Left lung (tissue), 14 donors: ENCODE data around the gene ZC3H18. TPM values are rescaled to one million over a fixed set of nuclear protein-coding genes. Genes with fewer than 3 reads are reported as not detected.
A peak's percentile ranks its signal among the peaks of the same experiment; 100 is the strongest.

Experiments used
- ATAC-seq: fragments of 200-7000 bp; cut with Tn5 transposase; one replicate; pipeline ENCODE4 v1.9.1; 2020; ENCODE audit warnings: moderate library complexity
- DNase-seq, 4 donors: peaks; one replicate each; pipeline ENCODE4 v3.0.0-alpha.2; 2013 to 2020
- H3K27ac ChIP-seq, 2 donors: fragments of 200-600 bp; sonication (generic) in 1 of 2; one replicate each; pipeline versions ENCODE4 v1.5.0 to v1.8.0; 2020 to 2021
- H3K27me3 ChIP-seq, 2 donors: fragments of 200-600 bp; sonication (generic) in 1 of 2; one replicate each; pipeline versions ENCODE4 v1.5.0 to v1.8.0; 2020 to 2021
- H3K36me3 ChIP-seq, 2 donors: fragments of 200-600 bp; sonication (generic) in 1 of 2; one replicate each; pipeline versions ENCODE4 v1.5.0 to v1.8.0; 2020 to 2021
- H3K4me1 ChIP-seq, 2 donors: fragments of 200-600 bp; one replicate each; pipeline ENCODE4 v1.8.0; 2021
- H3K4me3 ChIP-seq, 2 donors: fragments of 200-600 bp; sonication (generic) in 1 of 2; one replicate each; pipeline versions ENCODE4 v1.5.0 to v1.8.0; 2020 to 2021; ENCODE audit warnings: mild to moderate bottlenecking in 1 of 2
- H3K9me3 ChIP-seq, 2 donors: fragments of 200-600 bp; sonication (generic) in 1 of 2; one replicate each; pipeline versions ENCODE4 v1.5.0 to v1.8.0; 2020 to 2021
- intact Hi-C, 2 donors: fragments of 100-400 bp; cut with DNase I; formaldehyde crosslinking; loops; one replicate each; pipeline versions ENCODE4 v1.11.2 to v1.14.2; 2022
- long read RNA-seq, 12 donors: library from polyadenylated mRNA in 2 of 12; unstranded in 2 of 12; transcript quantifications; one replicate each; pipeline ENCODE4 v2.0.0 and lab custom pipeline, GENCODE V29; 2019 to 2026
- polyA plus RNA-seq, 6 donors: library from polyadenylated mRNA; unstranded; fragments of 120-200 nt; gene quantifications; one replicate each; pipeline ENCODE4 v1.2.1, GENCODE V29; 2013; ENCODE audit not compliant: insufficient read length in 6 of 6
- total RNA-seq, 2 donors: library from RNA; stranded (reverse); fragmentation: NEBNext Ultra II Directional; extraction: Animal tissue kit (Norgen Biotek cat#: 25700); gene quantifications; one replicate each; pipeline ENCODE4 v1.2.1, GENCODE V29; 2021
- TF ChIP-seq, protein P1 (sequence below), 2 donors: fragments of 200-600 bp; sonication (generic) in 1 of 2; IDR thresholded peaks; one replicate each; pipeline versions ENCODE4 v1.5.0 to v1.8.0; 2021; ENCODE audit warnings: antibody characterized with exemption in 2 of 2
- donor health status: DM: no; HTN: yes; CAD: no.
- donor health status: DM: no; HTN: no; CAD: no.

ZC3H18 gene
- total RNA-seq (10 to 100 TPM; 37.1 to 48.2 TPM), polyA plus RNA-seq (10 to 100 TPM; 33.8 to 53.1 (median 38.5) TPM)
- long read RNA-seq, donor 1, partial matches to known transcripts: 15 of 22 reads
- long read RNA-seq, donor 1, other reads (novel, unspliced or antisense): 0 of 22 reads
- long read RNA-seq, donor 2, partial matches to known transcripts: 102 of 384 reads
- long read RNA-seq, donor 2, other reads (novel, unspliced or antisense): 277 of 384 reads
- long read RNA-seq, donor 3, partial matches to known transcripts: 0 of 3 reads
- long read RNA-seq, donor 3, other reads (novel, unspliced or antisense): 0 of 3 reads
- long read RNA-seq, donor 4, partial matches to known transcripts: 5 of 7 reads
- long read RNA-seq, donor 4, other reads (novel, unspliced or antisense): 1 of 7 reads
- long read RNA-seq, donor 5, partial matches to known transcripts: 5 of 9 reads
- long read RNA-seq, donor 5, other reads (novel, unspliced or antisense): 0 of 9 reads
- long read RNA-seq, donor 6, partial matches to known transcripts: 5 of 5 reads
- long read RNA-seq, donor 6, other reads (novel, unspliced or antisense): 0 of 5 reads
- long read RNA-seq, donor 7, partial matches to known transcripts: 0 of 2 reads
- long read RNA-seq, donor 7, other reads (novel, unspliced or antisense): 0 of 2 reads
- long read RNA-seq, donor 8, partial matches to known transcripts: 0 of 4 reads
- long read RNA-seq, donor 8, other reads (novel, unspliced or antisense): 0 of 4 reads
- long read RNA-seq, donor 9: 0 reads
- long read RNA-seq, donor 10, partial matches to known transcripts: 6 of 7 reads
- long read RNA-seq, donor 10, other reads (novel, unspliced or antisense): 1 of 7 reads
- long read RNA-seq, donor 11: 0 reads
- long read RNA-seq, donor 12, partial matches to known transcripts: 0 of 5 reads
- long read RNA-seq, donor 12, other reads (novel, unspliced or antisense): 0 of 5 reads

DNA sequence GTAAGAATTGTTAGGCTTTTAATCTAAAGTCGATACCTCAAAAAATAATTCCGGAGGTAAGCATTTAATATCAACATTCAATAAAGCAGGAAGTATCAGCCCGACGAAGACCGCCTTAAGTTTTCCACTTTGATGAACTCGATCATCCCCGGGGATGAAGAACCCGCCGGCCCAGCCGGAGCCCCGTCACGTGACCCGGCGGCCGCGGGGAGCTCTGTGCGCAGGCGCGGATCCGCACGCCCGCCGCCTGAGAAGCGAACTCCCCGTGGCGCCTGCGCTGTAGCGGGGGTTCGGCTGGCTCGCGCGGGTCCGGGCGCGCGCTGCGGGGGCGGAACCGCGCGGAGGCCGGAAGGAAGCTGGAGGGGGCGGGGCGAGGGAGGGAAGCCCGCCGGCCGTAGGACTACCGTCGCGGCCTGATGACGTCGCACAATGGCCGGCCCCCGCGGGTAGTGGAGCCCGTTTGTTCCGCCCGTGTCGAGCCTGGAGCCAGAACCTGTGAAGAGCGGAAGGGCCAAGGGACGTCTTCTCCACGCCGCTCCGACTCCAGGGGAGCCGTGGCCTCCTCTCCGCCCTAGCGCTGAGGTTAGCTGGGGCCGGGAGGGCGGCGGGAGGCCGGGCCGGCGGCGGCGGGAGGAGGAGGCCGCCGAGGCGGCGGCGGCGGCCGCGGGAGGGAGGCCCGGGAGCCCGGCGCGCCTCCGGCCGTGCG is at the start of gene ZC3H18:
Gene ZC3H18, plus strand, starts transcription at position 419 of the 706 bp plus-strand sequence. CDS start 6,721 bp downstream, outside the sequence.
- ATAC-seq: peak; percentile 98
- peaks cover 0 to 17% of the 10 kb centered on the region in 2 donors for H3K36me3 ChIP-seq
- intact Hi-C loops: no loop called here
- peaks cover 18 to 27% of the 10 kb centered on the region in 2 donors for H3K4me1 ChIP-seq
- H3K27me3 ChIP-seq: no peaks in the 10 kb centered on the region
- H3K4me3 ChIP-seq: peak within 1 kb of the TSS; percentile 72 to 87
- TF ChIP-seq, protein P1, sequence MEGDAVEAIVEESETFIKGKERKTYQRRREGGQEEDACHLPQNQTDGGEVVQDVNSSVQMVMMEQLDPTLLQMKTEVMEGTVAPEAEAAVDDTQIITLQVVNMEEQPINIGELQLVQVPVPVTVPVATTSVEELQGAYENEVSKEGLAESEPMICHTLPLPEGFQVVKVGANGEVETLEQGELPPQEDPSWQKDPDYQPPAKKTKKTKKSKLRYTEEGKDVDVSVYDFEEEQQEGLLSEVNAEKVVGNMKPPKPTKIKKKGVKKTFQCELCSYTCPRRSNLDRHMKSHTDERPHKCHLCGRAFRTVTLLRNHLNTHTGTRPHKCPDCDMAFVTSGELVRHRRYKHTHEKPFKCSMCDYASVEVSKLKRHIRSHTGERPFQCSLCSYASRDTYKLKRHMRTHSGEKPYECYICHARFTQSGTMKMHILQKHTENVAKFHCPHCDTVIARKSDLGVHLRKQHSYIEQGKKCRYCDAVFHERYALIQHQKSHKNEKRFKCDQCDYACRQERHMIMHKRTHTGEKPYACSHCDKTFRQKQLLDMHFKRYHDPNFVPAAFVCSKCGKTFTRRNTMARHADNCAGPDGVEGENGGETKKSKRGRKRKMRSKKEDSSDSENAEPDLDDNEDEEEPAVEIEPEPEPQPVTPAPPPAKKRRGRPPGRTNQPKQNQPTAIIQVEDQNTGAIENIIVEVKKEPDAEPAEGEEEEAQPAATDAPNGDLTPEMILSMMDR (IDR thresholded peaks at IDR 0.05): no peak
- H3K27ac ChIP-seq: peak within 1 kb of the TSS; percentile 48 to 87
- H3K9me3 ChIP-seq: no peaks in the 10 kb centered on the region
- DNase-seq: peak; percentile 96 to 99 (median 98)

DNA sequence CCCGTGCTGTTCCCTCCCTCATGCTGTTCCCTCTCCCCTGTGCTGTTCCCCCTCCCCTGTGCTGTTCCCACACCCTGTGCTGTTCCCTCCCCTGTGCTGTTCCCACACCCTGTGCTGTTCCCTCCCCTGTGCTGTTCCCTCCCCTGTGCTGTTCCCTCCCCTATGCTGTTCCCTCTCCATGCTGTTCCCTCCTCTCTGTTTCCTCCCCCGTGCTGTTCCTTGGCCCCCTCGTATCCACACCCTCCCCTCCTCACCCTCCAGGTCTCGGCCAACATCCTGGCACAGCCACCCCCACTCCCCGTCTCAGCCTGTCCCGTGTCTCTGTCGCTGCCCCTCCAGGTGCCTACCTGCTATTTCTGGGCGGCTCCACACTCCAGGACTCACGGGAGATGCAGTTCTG is 48.5 kb upstream of the ZC3H18 start:
- Histone ChIP-seq H3K27me3 (peaks cover 7 to 42% of the 10 kb centered on the region in 2 donors), H3K27ac (no peak overlapping the region), H3K4me1 (no peaks in the 10 kb centered on the region), H3K36me3 (no peaks in the 10 kb centered on the region), H3K4me3 (no peak overlapping the region), H3K9me3 (no peaks in the 10 kb centered on the region)
- DNase-seq: no peak
- TF ChIP-seq, protein P1 (IDR thresholded peaks at IDR 0.05): no peak
- intact Hi-C loops: no loop called here
- no peak for ATAC-seq

DNA sequence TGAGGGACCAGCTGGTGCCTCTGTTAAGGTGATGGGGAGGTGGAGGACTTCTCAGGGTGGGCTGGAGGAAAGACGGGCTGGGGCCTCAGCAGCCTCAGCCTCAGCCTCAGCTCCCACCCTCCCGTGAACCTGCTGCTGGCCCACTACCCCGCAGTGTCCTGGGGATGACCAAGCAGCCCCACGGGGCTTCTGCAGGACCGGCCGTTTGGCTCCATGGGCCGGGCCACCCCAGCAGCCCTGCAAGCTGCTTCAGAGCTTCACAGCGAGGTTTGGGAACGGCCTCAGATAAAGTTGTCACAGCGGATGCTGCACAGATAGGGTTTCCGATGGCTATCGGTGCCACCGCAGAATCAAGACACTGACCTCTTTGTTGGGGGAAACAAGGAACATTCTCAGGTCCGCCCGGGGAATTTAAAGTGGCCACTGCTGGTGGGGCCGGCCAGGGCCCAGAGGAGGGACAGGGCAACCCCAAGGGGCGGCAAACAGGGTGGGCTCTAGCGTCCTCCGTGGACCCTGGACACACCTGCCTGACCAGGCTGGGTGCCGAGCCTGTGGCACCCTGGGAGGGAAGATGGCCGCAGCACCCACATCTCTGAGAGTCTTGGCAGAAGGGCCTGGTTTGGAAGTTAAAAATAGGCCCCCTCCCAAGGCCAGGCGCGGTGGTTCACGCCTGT is 47.8 kb upstream of the ZC3H18 start:
- intact Hi-C loops: no loop called here
- H3K9me3 ChIP-seq: no peaks in the 10 kb centered on the region

More for the DNA sequence above, 47.8 kb upstream of the ZC3H18 start:
- TF ChIP-seq, protein P1 (IDR thresholded peaks at IDR 0.05): no peak
- Histone ChIP-seq H3K4me1 (peaks cover 2 to 4% of the 10 kb centered on the region in 2 donors), H3K27ac (no peak overlapping the region), H3K4me3 (no peak overlapping the region), H3K36me3 (no peaks in the 10 kb centered on the region), H3K27me3 (peaks cover 7 to 42% of the 10 kb centered on the region in 2 donors)
- peak in 1 of 4 donors; percentile 51 for DNase-seq
- ATAC-seq: no peak
